Right lobe of liver (tissue), 6 donors: ENCODE results near the gene NSRP1. TPM values are rescaled to one million over a fixed set of nuclear protein-coding genes. Genes with fewer than 3 reads are reported as not detected.

Experiments used
- ATAC-seq, 4 donors: fragments of 200-7000 bp; cut with Tn5 transposase; one replicate each; pipeline ENCODE4 v1.9.1; 2020; ENCODE audit warnings: mild to moderate bottlenecking in 4 of 4, moderate library complexity in 4 of 4
- DNase-seq, 3 donors: peaks; one replicate each; pipeline ENCODE4 v3.0.0-alpha.2; 2020
- H3K27ac ChIP-seq, 3 donors: fragments of 200-600 bp; one replicate each; pipeline ENCODE4 v1.8.0; 2022
- H3K27me3 ChIP-seq, 2 donors: fragments of 200-600 bp; one replicate each; pipeline ENCODE4 v1.8.0; 2022
- H3K36me3 ChIP-seq, 4 donors: fragments of 200-600 bp; sonication (generic) in 1 of 4; one replicate each; pipeline versions ENCODE4 v1.5.1 to v1.8.0; 2017 to 2022; ENCODE audit warnings: control low read depth in 1 of 4
- H3K4me1 ChIP-seq, 4 donors: fragments of 200-600 bp; sonication (generic) in 1 of 4; one replicate each; pipeline versions ENCODE4 v1.5.1 to v1.8.0; 2017 to 2022; ENCODE audit warnings: control low read depth in 1 of 4
- H3K4me3 ChIP-seq, 3 donors: fragments of 200-600 bp; one replicate each; pipeline ENCODE4 v1.8.0; 2022
- H3K9me3 ChIP-seq, 4 donors: fragments of 200-600 bp; sonication (generic) in 1 of 4; one replicate each; pipeline versions ENCODE4 v1.5.1 to v1.8.0; 2017 to 2022; ENCODE audit warnings: control low read depth in 1 of 4
- POLR2A ChIP-seq: fragments of 450-650 bp; IDR thresholded peaks from one replicate; pipeline ENCODE4 v1.6.1; 2017; ENCODE audit warnings: antibody characterized with exemption, mild to moderate bottlenecking
- WGBS: methylation state at CpG from one replicate; pipeline ENCODE4 v1.1.6; 2018; ENCODE audit warnings: low coverage, low lambda C conversion rate; ENCODE audit not compliant: insufficient coverage; ENCODE audit errors: missing lambda C conversion rate; 5-methylcytosine and 5-hydroxymethylcytosine counted together
- intact Hi-C, 2 donors: fragments of 100-400 bp; cut with DNase I; formaldehyde crosslinking; loops; one replicate each; pipeline versions ENCODE4 v1.11.2 to v1.14.1; 2022
- total RNA-seq, 6 experiments: library from RNA; depleted of rRNA in 2 of 6; stranded (reverse); fragments of >200 nt in 2 of 6; fragmentation: NEBNext Ultra II Directional in 3 of 6; extraction: Animal tissue kit (Norgen Biotek cat#: 25700) in 3 of 6; gene quantifications; one replicate each; pipeline versions ENCODE4 v1.1.0 to v1.2.4, GENCODE V29; 2016 to 2023
- TF ChIP-seq, protein P1 (sequence below), 4 donors: fragments of 200-600 bp in 3 of 4; fragments of 450-650 bp in 1 of 4; IDR thresholded peaks; one replicate each; pipeline versions ENCODE4 v1.5.1 to v1.8.0; 2016 to 2022; ENCODE audit warnings: antibody characterized with exemption in 4 of 4, mild to moderate bottlenecking in 2 of 4
- donor health status: DM: no; HTN: yes; CAD: no.
- donor health status: DM: no; HTN: no; CAD: no.
- donor health status: DM: no; HTN: no; CAD: no.
- donor health status: DM: no; HTN: yes; CAD: no.
- donor health status: DM: no; HTN: yes; CAD: no.

NSRP1 gene
- total RNA-seq, 6 experiments from 2014 or later: 5.8 to 11.7 (median 8.1) TPM

DNA sequence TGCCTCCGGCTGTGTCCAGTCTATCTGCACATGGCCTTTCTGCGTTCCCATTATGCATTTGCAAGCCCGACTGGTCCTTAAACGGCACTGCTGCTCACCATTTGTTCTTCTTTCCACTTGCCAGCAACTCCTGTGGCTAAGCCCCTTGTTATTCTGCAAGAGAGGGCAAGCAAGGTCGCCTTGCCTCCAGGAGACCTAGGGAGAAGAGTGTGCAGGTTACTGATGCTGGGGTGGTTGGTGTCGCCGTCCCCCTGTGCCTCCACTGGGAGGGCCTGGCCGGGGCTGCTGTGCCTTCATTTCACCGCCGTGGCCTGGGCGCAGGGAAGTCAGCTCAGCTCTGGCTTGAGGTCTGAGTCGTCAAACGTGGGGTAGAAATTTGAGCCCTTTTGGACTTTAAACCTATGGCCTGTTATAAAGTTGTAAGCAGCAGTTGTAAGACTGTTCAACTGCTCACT, 106.1 kb downstream of the NSRP1 start:
- Histone ChIP-seq H3K27me3 (no peaks in the 10 kb centered on the region), H3K4me1 (peaks cover 0 to 18% (median 0%) of the 10 kb centered on the region in 4 donors), H3K27ac (no peak overlapping the region), H3K4me3 (no peak overlapping the region), H3K9me3 (no peaks in the 10 kb centered on the region), H3K36me3 (no peaks in the 10 kb centered on the region)
- DNase-seq (no peak), ATAC-seq (no peak)
- intact Hi-C loops: no loop called here
- TF ChIP-seq POLR2A: no peak
- TF ChIP-seq, protein P1, sequence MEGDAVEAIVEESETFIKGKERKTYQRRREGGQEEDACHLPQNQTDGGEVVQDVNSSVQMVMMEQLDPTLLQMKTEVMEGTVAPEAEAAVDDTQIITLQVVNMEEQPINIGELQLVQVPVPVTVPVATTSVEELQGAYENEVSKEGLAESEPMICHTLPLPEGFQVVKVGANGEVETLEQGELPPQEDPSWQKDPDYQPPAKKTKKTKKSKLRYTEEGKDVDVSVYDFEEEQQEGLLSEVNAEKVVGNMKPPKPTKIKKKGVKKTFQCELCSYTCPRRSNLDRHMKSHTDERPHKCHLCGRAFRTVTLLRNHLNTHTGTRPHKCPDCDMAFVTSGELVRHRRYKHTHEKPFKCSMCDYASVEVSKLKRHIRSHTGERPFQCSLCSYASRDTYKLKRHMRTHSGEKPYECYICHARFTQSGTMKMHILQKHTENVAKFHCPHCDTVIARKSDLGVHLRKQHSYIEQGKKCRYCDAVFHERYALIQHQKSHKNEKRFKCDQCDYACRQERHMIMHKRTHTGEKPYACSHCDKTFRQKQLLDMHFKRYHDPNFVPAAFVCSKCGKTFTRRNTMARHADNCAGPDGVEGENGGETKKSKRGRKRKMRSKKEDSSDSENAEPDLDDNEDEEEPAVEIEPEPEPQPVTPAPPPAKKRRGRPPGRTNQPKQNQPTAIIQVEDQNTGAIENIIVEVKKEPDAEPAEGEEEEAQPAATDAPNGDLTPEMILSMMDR (IDR thresholded peaks at IDR 0.05): no peak
- WGBS: 66% methylated on average over 3 of the region's 13 CpGs

DNA sequence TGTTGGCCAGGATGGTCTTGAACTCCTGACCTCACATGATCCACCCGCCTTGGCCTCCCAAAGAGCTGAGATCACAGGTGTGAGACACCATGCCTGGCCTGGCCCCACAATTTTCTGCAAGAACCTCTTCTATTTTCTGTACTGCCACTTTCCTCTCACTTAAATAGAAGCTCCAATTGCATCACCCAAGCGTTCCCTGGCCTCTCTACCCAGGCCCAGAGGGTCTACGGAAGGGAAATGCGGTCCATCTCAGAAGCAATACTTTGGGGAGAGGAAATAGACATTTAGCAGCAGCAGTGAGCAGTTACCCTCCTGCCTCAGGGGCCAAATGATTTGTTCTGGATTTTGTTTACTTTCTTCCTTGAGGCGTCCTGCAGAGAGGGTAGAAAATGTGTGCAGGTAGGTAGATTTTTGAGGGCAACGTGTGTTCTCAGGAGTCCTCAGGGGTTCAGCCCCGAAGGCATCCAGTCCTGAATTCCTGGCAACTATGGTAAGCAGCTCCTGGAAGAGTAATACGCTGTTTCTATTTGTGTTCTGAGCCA, 107.9 kb downstream of the NSRP1 start:
- no peak for DNase-seq
- H3K27me3 ChIP-seq: no peaks in the 10 kb centered on the region
- ATAC-seq: no peak
- no peaks in the 10 kb centered on the region for H3K9me3 ChIP-seq
- no peak overlapping the region for H3K27ac ChIP-seq
- H3K4me1 ChIP-seq: peaks cover 0 to 15% (median 0%) of the 10 kb centered on the region in 4 donors
- TF ChIP-seq, protein P1 (IDR thresholded peaks at IDR 0.05): no peak
- no peak for TF ChIP-seq POLR2A
- WGBS: 63% methylated on average over 5 of the region's 8 CpGs
- no peak overlapping the region for H3K4me3 ChIP-seq
- H3K36me3 ChIP-seq: no peaks in the 10 kb centered on the region
- intact Hi-C loops: no loop called here

DNA sequence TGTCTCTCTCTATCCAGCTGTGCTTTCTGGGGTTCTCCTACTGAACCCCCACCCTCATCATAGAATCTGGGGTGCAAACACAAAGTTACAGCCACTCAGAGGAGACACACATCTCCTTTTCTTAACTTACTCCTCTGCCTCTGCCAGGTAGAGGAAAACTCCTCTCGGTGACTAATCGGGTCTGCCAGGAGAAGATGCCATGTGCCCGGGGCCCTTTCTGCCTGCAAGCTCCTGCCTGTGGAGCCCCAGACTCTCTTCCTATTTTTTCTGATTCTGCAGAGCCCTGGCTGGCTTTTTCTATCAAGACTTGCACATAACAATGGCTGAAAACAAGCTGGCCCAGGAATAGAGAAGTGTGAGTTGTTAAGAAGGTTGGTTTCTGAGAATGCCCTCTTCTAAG, 108.5 kb downstream of the NSRP1 start:
- Histone ChIP-seq H3K4me3 (no peak overlapping the region), H3K36me3 (no peaks in the 10 kb centered on the region), H3K27me3 (no peaks in the 10 kb centered on the region), H3K4me1 (peaks cover 0 to 10% (median 0%) of the 10 kb centered on the region in 4 donors), H3K27ac (no peak overlapping the region), H3K9me3 (no peaks in the 10 kb centered on the region)
- DNase-seq: no peak
- 95% methylated on average over 2 of the region's 3 CpGs for WGBS
- intact Hi-C loops: no loop called here
- TF ChIP-seq POLR2A: no peak
- TF ChIP-seq, protein P1 (IDR thresholded peaks at IDR 0.05): no peak
- ATAC-seq: no peak

DNA sequence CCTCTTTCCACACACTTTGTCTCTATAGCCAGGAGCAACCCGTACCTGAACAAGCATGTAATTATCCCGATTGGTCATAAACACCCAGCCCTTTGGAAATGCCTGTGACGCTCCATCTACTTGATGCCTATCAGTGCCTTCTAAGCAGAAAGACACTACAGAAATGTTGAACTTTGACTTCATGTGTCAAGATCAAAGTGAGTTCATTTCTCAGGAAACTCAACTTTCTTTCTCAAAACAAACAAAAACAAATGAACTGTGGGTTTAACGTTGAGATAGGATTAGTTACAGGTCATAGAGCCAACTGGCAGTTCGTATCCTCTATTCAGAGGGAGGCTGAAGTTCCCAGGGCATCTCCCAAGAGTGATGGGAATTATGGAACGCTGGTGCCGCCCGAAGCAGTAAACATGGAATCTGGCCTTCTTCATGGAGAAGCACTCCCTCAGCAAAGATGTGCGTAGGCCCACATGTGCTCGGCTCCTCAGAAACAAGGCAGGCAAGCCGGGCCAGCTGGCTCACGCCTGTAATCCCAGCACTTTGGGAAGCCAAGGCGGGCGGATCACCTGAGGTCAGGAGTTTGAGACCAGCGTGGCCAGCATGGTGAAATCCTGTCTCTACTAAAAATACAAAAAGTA, 109.4 kb downstream of the NSRP1 start:
- no peak overlapping the region for H3K27ac ChIP-seq

More for the DNA sequence above, 109.4 kb downstream of the NSRP1 start:
- H3K4me1 ChIP-seq: peaks cover 0 to 8% (median 0%) of the 10 kb centered on the region in 4 donors
- ATAC-seq (peak in 1 of 4 donors; percentile 60), DNase-seq (no peak)
- H3K36me3 ChIP-seq: no peaks in the 10 kb centered on the region
- 79% methylated on average over 14 of the region's 15 CpGs for WGBS
- intact Hi-C loops: no loop called here
- H3K9me3 ChIP-seq: no peaks in the 10 kb centered on the region
- no peaks in the 10 kb centered on the region for H3K27me3 ChIP-seq
- H3K4me3 ChIP-seq: no peak overlapping the region
- TF ChIP-seq, protein P1 (IDR thresholded peaks at IDR 0.05): no peak
- TF ChIP-seq POLR2A: no peak
